MCF 10A (cell line): ENCODE measurements around the gene UBTF. TPM values are rescaled to one million over a fixed set of nuclear protein-coding genes. Genes with fewer than 3 reads are reported as not detected.

Experiments
- BruUV-seq: library from RNA; stranded (reverse); fragments of 400-500 nt; replicated peaks from 2 replicates; lab custom pipeline; 2021; lab: Mats Ljungman, UMichigan
- CTCF ChIA-PET: fragments of 300-600 bp; sonication (Branson Sonifier 250); formaldehyde crosslinking; extraction: SDS; loops from one replicate; lab custom pipeline; 2021; ENCODE audit warnings: antibody characterized with exemption, inconsistent platforms; lab: Yijun Ruan, JAX
- POLR2A ChIA-PET: fragments of 300-600, 350-650 bp; sonication (Branson Sonifier 250); formaldehyde crosslinking; extraction: SDS; loops from one replicate; lab custom pipeline; 2020; ENCODE audit warnings: antibody characterized with exemption, inconsistent platforms; lab: Yijun Ruan, JAX
- DNase-seq: peaks from one replicate; pipeline ENCODE4 v3.0.0-alpha.2; 2018; ENCODE audit not compliant: unreplicated experiment
- H3K27ac Mint-ChIP-seq: one replicate; pipeline ENCODE4 v1.8.0; 2022; ENCODE audit warnings: mild to moderate bottlenecking, low read depth, mixed read lengths; ENCODE audit not compliant: unreplicated experiment
- H3K27me3 Mint-ChIP-seq: one replicate; pipeline ENCODE4 v1.8.0; 2022; ENCODE audit warnings: mixed read lengths; ENCODE audit not compliant: insufficient read depth, unreplicated experiment
- H3K36me3 Mint-ChIP-seq: one replicate; pipeline ENCODE4 v1.8.0; 2022; ENCODE audit warnings: mild to moderate bottlenecking, moderate library complexity, mixed read lengths; ENCODE audit not compliant: insufficient read depth, unreplicated experiment
- H3K4me1 Mint-ChIP-seq: one replicate; pipeline ENCODE4 v1.8.0; 2022; ENCODE audit warnings: mixed read lengths; ENCODE audit not compliant: insufficient read depth, unreplicated experiment
- H3K4me3 Mint-ChIP-seq: one replicate; pipeline ENCODE4 v1.8.0; 2022; ENCODE audit warnings: mild to moderate bottlenecking, moderate library complexity, mixed read lengths; ENCODE audit not compliant: unreplicated experiment
- H3K9me3 Mint-ChIP-seq: one replicate; pipeline ENCODE4 v1.8.0; 2022; ENCODE audit warnings: mixed read lengths; ENCODE audit not compliant: unreplicated experiment
- CTCF ChIP-seq: fragments of 200-600 bp; IDR thresholded peaks from one replicate; pipeline ENCODE4 v1.8.0; 2022; ENCODE audit warnings: antibody characterized with exemption, mild to moderate bottlenecking; ENCODE audit not compliant: unreplicated experiment
- intact Hi-C: fragments of 100-400 bp; cut with micrococcal nuclease; formaldehyde crosslinking; loops from 2 replicates; pipeline ENCODE4 v1.14.1; 2022
- total RNA-seq: library from RNA; stranded (reverse); gene quantifications from 2 replicates; pipeline ENCODE4 v1.2.3, GENCODE V29; 2022

UBTF gene
- total RNA-seq, 1 experiment from 2014 or later, result 79.7 TPM

- BruUV-seq, result no TSS peak
- ChIA-PET POLR2A (no interaction called here), CTCF (no interaction called here)
- Mint-ChIP-seq H3K27ac (no peak overlapping the region), H3K36me3 (peaks cover 6% of the 10 kb centered on the region), H3K4me3 (no peak overlapping the region), H3K4me1 (no peaks in the 10 kb centered on the region), H3K9me3 (no peaks in the 10 kb centered on the region), H3K27me3 (peaks cover 28% of the 10 kb centered on the region)
- no peak for TF ChIP-seq CTCF
- no peak for DNase-seq
- intact Hi-C loops, result no loop called here
Observed at GRCh38 chr17:44255915-44256314, 36.4 kb upstream of the UBTF start.

- Mint-ChIP-seq H3K27ac (no peak overlapping the region), H3K27me3 (peaks cover 28% of the 10 kb centered on the region), H3K4me1 (no peaks in the 10 kb centered on the region), H3K9me3 (no peaks in the 10 kb centered on the region), H3K4me3 (no peak overlapping the region), H3K36me3 (peaks cover under 1% of the 10 kb centered on the region)
- ChIA-PET CTCF (no interaction called here), POLR2A (interaction anchor here (1.1 kb wide), 1 partner anchor 29 kb away, joined by 3 read pairs; no protein-coding TSS in a partner anchor)
- no peak for DNase-seq
- no TSS peak for BruUV-seq
- no peak for TF ChIP-seq CTCF
- intact Hi-C loops, result no loop called here
Observed at GRCh38 chr17:44254361-44255095, 35.1 kb upstream of the UBTF start.

DNA sequence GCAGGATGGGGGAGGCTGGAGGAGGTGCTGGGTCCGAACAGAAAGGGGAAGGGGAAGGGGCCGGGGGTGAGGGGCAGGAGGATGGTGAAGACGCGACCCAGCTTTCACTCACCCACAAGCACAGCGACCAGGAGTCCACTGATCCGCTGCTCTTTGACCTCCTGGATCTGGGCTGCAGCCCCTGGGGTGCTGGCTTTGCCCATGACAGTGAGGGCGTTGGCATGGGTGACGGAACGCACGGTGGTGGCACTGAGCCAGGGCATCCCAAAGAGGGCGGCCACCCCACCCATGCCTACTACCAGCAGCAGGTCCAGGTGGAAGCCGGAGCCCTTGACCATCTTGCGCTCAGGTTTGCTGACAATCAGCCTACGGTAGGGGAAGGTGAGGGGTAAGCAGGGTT is 33.5 kb upstream of the UBTF start:
- no peak for DNase-seq
- CTCF ChIA-PET, result interaction anchor here (0.6 kb wide), 1 partner anchor 133 kb away, joined by 3 read pairs; no protein-coding TSS in a partner anchor
- no peak overlapping the region for H3K4me3 Mint-ChIP-seq
- no peaks in the 10 kb centered on the region for H3K4me1 Mint-ChIP-seq
- POLR2A ChIA-PET, result interaction anchor here (1.1 kb wide), 1 partner anchor 27 kb away, joined by 3 read pairs; no protein-coding TSS in a partner anchor
- H3K36me3 Mint-ChIP-seq, result no peaks in the 10 kb centered on the region
- TF ChIP-seq CTCF, result no peak
- H3K27ac Mint-ChIP-seq, result no peak overlapping the region
- intact Hi-C loops, result no loop called here
- peaks cover 28% of the 10 kb centered on the region for H3K27me3 Mint-ChIP-seq
- no TSS peak for BruUV-seq
- H3K9me3 Mint-ChIP-seq, result no peaks in the 10 kb centered on the region

DNA sequence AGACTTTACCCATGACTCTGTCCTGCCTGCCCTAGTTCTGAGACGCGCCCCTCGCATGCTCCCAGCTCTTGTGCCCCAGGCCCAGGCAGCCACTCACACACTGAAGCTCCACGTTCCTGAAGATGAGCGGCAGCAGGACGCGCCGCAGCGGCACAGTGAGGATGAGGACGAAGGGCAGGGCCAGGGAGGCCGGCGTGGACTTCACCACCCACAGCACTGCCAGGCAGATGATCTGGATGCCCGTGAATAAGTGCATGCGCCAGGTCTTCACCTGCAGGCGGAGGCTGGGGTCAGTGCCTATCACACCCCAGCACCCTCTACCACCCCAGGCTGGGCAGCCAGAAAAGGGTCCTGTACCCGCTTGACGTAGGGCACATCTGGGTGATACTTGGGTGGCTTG is 31.6 kb upstream of the UBTF start:
- no peak overlapping the region for H3K27ac Mint-ChIP-seq
- TF ChIP-seq CTCF, result no peak
- no peak overlapping the region for H3K4me3 Mint-ChIP-seq
- ChIA-PET POLR2A (no interaction called here), CTCF (interaction anchor here (0.5 kb wide), 1 partner anchor 19 kb away, joined by 4 read pairs; no protein-coding TSS in a partner anchor)
- no peak for DNase-seq
- no TSS peak for BruUV-seq
- no peaks in the 10 kb centered on the region for H3K9me3 Mint-ChIP-seq
- H3K27me3 Mint-ChIP-seq, result peaks cover 22% of the 10 kb centered on the region
- intact Hi-C loops, result no loop called here
- H3K4me1 Mint-ChIP-seq, result no peaks in the 10 kb centered on the region
- no peaks in the 10 kb centered on the region for H3K36me3 Mint-ChIP-seq
